Measurements from ENCODE around the gene LAMTOR5. TPM values are rescaled to one million over a fixed set of nuclear protein-coding genes. Genes with fewer than 3 reads are reported as not detected.

The LAMTOR5 gene
- polyA plus RNA-seq, 3 donors, result 304 to 420 (median 368) TPM

DNA sequence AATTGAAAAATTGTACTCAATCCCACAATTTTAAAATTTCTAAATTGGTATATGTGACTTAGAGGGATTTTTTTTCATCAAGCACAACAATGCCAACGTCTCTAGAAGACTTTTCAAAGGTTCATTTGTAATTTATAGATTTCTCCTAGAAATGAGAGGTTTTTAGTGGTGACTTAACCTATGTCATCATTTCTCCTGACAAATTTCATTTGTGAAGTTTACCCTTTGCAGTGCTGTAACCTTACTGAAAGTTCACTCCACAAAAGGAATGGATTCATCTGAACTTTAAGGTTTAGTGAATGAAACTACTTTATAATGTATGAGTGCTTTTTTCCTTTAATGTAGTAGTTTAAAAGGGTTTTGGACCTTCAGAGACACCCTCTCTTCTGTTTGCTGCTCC, 52.2 kb downstream of the LAMTOR5 start:
- Histone ChIP-seq H4K20me1 (ENCODE audit: insufficient read depth, low read length) (peaks cover 18% of the 10 kb centered on the region), H3K4me1 (ENCODE audit: control insufficient read depth in 1 of 2, insufficient read depth in 2 of 2, low read length in 2 of 2) (peaks cover 3% of the 10 kb centered on the region in 2 donors), H2AFZ (ENCODE audit: insufficient read depth, low read depth, low read length, poor library complexity, severe bottlenecking) (no peak overlapping the region), H3K9ac (ENCODE audit: insufficient read depth, low read length, poor library complexity, severe bottlenecking) (no peak overlapping the region), H3K9me3 (replicated peaks in 1 of 2; ENCODE audit: control insufficient read depth in 1 of 2, insufficient read depth in 1 of 2, low read length in 2 of 2) (no peaks in the 10 kb centered on the region), H3K27me3 (ENCODE audit: control insufficient read depth in 2 of 2, insufficient read depth in 2 of 2, low read length in 2 of 2) (no peaks in the 10 kb centered on the region), H3K4me3 (replicated peaks in 1 of 3; ENCODE audit: low read depth in 2 of 3, low read length in 3 of 3) (no peak overlapping the region), H3K27ac (ENCODE audit: low read depth in 1 of 2, low read length in 2 of 2) (no peak overlapping the region), H3K4me2 (replicated peaks; ENCODE audit: extremely low read depth, low read length, poor library complexity, severe bottlenecking) (no peak overlapping the region), H3K36me3 (replicated peaks in 1 of 2; ENCODE audit: control insufficient read depth in 1 of 2, insufficient read depth in 2 of 2, low read length in 2 of 2) (peaks cover 17 to 62% of the 10 kb centered on the region in 2 donors), H3K79me2 (ENCODE audit: insufficient read depth, low read length) (peaks cover 99% of the 10 kb centered on the region)
- H3K4me1 Mint-ChIP-seq, result peaks cover 13% of the 10 kb centered on the region
- no CpG with 5 or more reads among the region's 1 CpG for WGBS (ENCODE audit: insufficient coverage)
- no peaks in the 10 kb centered on the region for H3K27me3 Mint-ChIP-seq (ENCODE audit: low read depth in 3 of 3)
- H3K9me3 Mint-ChIP-seq, result no peaks in the 10 kb centered on the region
- no peak for DNase-seq
- peaks cover 17 to 37% of the 10 kb centered on the region in 2 donors for H3K36me3 Mint-ChIP-seq
- no peak overlapping the region for H3K27ac Mint-ChIP-seq
- TF ChIP-seq, protein P1, sequence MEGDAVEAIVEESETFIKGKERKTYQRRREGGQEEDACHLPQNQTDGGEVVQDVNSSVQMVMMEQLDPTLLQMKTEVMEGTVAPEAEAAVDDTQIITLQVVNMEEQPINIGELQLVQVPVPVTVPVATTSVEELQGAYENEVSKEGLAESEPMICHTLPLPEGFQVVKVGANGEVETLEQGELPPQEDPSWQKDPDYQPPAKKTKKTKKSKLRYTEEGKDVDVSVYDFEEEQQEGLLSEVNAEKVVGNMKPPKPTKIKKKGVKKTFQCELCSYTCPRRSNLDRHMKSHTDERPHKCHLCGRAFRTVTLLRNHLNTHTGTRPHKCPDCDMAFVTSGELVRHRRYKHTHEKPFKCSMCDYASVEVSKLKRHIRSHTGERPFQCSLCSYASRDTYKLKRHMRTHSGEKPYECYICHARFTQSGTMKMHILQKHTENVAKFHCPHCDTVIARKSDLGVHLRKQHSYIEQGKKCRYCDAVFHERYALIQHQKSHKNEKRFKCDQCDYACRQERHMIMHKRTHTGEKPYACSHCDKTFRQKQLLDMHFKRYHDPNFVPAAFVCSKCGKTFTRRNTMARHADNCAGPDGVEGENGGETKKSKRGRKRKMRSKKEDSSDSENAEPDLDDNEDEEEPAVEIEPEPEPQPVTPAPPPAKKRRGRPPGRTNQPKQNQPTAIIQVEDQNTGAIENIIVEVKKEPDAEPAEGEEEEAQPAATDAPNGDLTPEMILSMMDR (IDR thresholded peaks at IDR 0.05), result no peak
- no peak overlapping the region for H3K4me3 Mint-ChIP-seq
- intact Hi-C loops (cut with micrococcal nuclease), result no loop called here

Other genes starting within 250 kb of the LAMTOR5 start
- under 1 TPM; 0.03 to 0.56 (median 0.12) TPM for gene KCNC4, start 197.4 kb downstream of the LAMTOR5 start, polyA plus RNA-seq
- gene RBM15, start 68.3 kb downstream of the LAMTOR5 start, polyA plus RNA-seq, result 10 to 100 TPM in 1 of 3 donors, 1 to 10 TPM in 2; 6.7 to 16.8 (median 7.5) TPM
- under 1 TPM; 0.13 to 0.26 (median 0.25) TPM for gene SLC16A4, start 16.7 kb downstream of the LAMTOR5 start, polyA plus RNA-seq
- gene PROK1, start 43.5 kb upstream of the LAMTOR5 start, polyA plus RNA-seq, result not detected
- not detected for gene KCNA10, start 111.5 kb upstream of the LAMTOR5 start, polyA plus RNA-seq
- gene KCNA2, start 198.7 kb upstream of the LAMTOR5 start, polyA plus RNA-seq, result not detected